ENCODE measurements around the gene ADIPOQ. TPM values are rescaled to one million over a fixed set of nuclear protein-coding genes. Genes with fewer than 3 reads are reported as not detected.
"Not testable (repeated sequence)": the region's sequence is repeated elsewhere in the genome, so short reads cannot be mapped to it uniquely, and the experiment has no call there.

ADIPOQ gene
- total RNA-seq, 1 donor from 2014 or later, result 0.69 TPM

- Histone ChIP-seq H3K9me3 (replicated peaks) (peaks cover 15% of the 10 kb centered on the region), H3K4me1 (peaks cover 6% of the 10 kb centered on the region), H3K27me3 (ENCODE audit: low read depth) (no peaks in the 10 kb centered on the region), H3K36me3 (no peaks in the 10 kb centered on the region), H3K4me3 (no peak overlapping the region), H3K27ac (replicated peaks) (no peak overlapping the region)
- no peak for TF ChIP-seq CTCF (IDR thresholded peaks at IDR 0.05; ENCODE audit: borderline replicate concordance)
- intact Hi-C loops (cut with micrococcal nuclease), result no loop called here
- DNase-seq, result no peak
Observed at GRCh38 chr3:186902713-186903112, 60.2 kb downstream of the ADIPOQ start.

GRCh38 chr3:186903676-186904075, 61.2 kb downstream of the ADIPOQ start:
- DNase-seq; H3K27ac ChIP-seq (replicated peaks); H3K4me3 ChIP-seq; H3K27me3 ChIP-seq (ENCODE audit: low read depth); H3K4me1 ChIP-seq; intact Hi-C loops (cut with micrococcal nuclease); H3K36me3 ChIP-seq: not testable (repeated sequence)
- H3K9me3 ChIP-seq (replicated peaks), result peaks cover 15% of the 10 kb centered on the region

GRCh38 chr3:186907075-186907474, 64.6 kb downstream of the ADIPOQ start:
- intact Hi-C loops (cut with micrococcal nuclease); H3K4me1 ChIP-seq; H3K27ac ChIP-seq (replicated peaks); H3K4me3 ChIP-seq; H3K36me3 ChIP-seq; H3K27me3 ChIP-seq (ENCODE audit: low read depth); DNase-seq: not testable (repeated sequence)
- peaks cover 15% of the 10 kb centered on the region for H3K9me3 ChIP-seq (replicated peaks)

Other genes starting within 250 kb of the ADIPOQ start
- gene AHSG, start 229.7 kb upstream of the ADIPOQ start, total RNA-seq, result not detected
- gene FETUB, start 202.3 kb upstream of the ADIPOQ start, total RNA-seq, result not detected
- gene HRG, start 176.7 kb upstream of the ADIPOQ start, total RNA-seq, result not detected
- 0.14 TPM for gene KNG1, start 125.4 kb upstream of the ADIPOQ start, total RNA-seq
- gene EIF4A2, start 59.1 kb upstream of the ADIPOQ start, total RNA-seq, result 468 TPM
- gene RFC4, start 36.2 kb upstream of the ADIPOQ start, total RNA-seq, result 9.6 TPM
- gene ST6GAL1, start 87.8 kb downstream of the ADIPOQ start, total RNA-seq, result 84.3 TPM

Measured in left ventricle myocardium inferior (tissue), 1 donor.